H7 (cell line): ENCODE results near the gene ERLEC1. TPM values are rescaled to one million over a fixed set of nuclear protein-coding genes. Genes with fewer than 3 reads are reported as not detected.
"Not testable (repeated sequence)": the region's sequence is repeated elsewhere in the genome, so short reads cannot be mapped to it uniquely, and the experiment has no call there.

Experiments used
- DNase-seq: peaks from one replicate; pipeline ENCODE4 v3.0.0; 2012
- H3K27me3 ChIP-seq: 2 replicates; pipeline ENCODE4 v1.6.0; 2011; ENCODE audit warnings: mild to moderate bottlenecking, low read length; ENCODE audit not compliant: control insufficient read depth, insufficient read depth
- H3K36me3 ChIP-seq: replicated peaks from 2 replicates; pipeline ENCODE4 v1.5.1; 2011; ENCODE audit warnings: low read length; ENCODE audit not compliant: control insufficient read depth, insufficient read depth
- H3K4me3 ChIP-seq: 2 replicates; pipeline ENCODE4 v1.5.1; 2011; ENCODE audit warnings: low read depth, mild to moderate bottlenecking, control low read depth, low read length, moderate library complexity; ENCODE audit not compliant: insufficient read depth
- total RNA-seq: library from RNA; depleted of rRNA; stranded (reverse); fragments of >200 nt; shearing (Covaris generic); gene quantifications from 2 replicates; pipeline ENCODE4 v1.2.3, GENCODE V29; 2014

ERLEC1 gene
- total RNA-seq, 1 experiment from 2014 or later = 31.0 TPM

GRCh38 chr2:53801547-53801946 lies 14.7 kb downstream of the ERLEC1 start:
- H3K36me3 ChIP-seq = peaks cover 2% of the 10 kb centered on the region
- no peak for DNase-seq
- no peaks in the 10 kb centered on the region for H3K27me3 ChIP-seq
- no peak overlapping the region for H3K4me3 ChIP-seq

GRCh38 chr2:53802617-53803151 lies 15.8 kb downstream of the ERLEC1 start:
- no peak for DNase-seq
- H3K36me3 ChIP-seq = peaks cover 3% of the 10 kb centered on the region
- H3K27me3 ChIP-seq = no peaks in the 10 kb centered on the region
- no peak overlapping the region for H3K4me3 ChIP-seq

DNA sequence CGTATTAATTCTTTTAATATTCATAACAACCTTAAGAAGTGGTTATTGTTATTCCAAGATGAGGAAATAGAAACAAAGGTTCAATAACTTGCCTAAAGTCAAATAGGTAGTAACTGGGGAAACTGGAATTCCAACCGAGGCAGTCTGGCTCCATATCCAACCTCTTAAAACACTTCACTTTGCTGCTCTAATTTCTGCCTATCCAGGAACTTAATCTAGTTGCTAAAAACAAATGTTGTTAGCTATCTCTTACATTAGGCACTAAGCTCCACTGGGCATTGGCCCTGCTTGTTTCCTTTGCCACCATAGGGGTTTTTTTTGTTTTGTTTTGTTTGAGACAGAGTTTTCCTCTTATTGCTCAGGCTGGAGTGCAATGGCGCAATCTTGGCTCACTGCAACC lies 24.8 kb downstream of the ERLEC1 start:
- no peak overlapping the region for H3K4me3 ChIP-seq
- no peak for DNase-seq
- H3K36me3 ChIP-seq = peaks cover 6% of the 10 kb centered on the region
- H3K27me3 ChIP-seq = no peaks in the 10 kb centered on the region

DNA sequence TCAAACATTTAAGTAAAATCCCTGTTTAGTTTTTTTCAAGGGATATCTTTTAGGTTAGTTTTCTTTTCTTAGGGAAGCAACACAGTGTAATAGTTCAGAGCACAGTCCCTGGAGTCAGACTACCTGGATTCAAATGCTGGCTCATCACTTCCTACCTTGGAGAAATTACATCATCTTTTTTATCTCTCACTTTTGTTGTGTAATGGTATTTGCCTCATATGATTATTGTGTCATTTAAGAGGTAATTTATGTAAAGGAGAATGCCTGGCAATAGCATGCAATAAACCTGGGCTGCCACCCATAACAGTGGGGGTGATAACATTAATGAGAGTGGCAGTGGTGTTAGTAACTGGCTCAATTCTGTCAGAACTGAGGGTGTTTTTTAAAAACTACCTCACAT lies 26.3 kb downstream of the ERLEC1 start:
- Histone ChIP-seq H3K36me3 (peaks cover 5% of the 10 kb centered on the region), H3K27me3 (no peaks in the 10 kb centered on the region), H3K4me3 (no peak overlapping the region)
- DNase-seq = no peak

DNA sequence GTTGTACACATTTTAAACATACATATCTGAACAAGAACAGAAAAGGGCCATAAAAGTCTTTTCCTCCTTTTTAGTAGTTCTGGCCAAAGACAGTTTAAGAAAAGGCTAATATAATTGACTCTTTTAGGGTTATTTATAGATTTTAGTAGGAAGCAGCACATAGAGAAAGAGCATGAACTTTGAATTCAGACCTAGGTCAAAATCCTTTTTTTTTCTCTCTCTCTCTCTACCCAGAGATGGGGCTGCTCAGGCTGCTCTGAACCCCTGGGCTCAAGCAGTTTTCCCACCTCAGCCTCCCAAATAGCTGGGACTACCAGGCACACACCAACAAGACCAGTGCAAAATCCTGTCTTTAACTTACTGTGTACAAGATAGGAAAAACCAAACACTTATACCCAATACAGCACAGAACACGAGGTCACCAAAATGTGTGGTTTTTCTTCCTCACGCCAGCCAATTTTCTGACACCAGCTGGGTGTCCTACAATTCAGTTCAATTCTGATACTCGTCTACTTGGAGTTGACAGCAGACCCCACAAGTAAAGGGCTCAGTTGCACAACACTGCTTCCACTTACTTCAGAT lies 32.1 kb downstream of the ERLEC1 start:
- no peaks in the 10 kb centered on the region for H3K27me3 ChIP-seq
- H3K4me3 ChIP-seq = no peak overlapping the region
- H3K36me3 ChIP-seq = peaks cover 2% of the 10 kb centered on the region
- no peak for DNase-seq

GRCh38 chr2:53819634-53820033 lies 32.8 kb downstream of the ERLEC1 start:
- H3K36me3 ChIP-seq = peaks cover 2% of the 10 kb centered on the region
- DNase-seq = no peak
- H3K27me3 ChIP-seq = no peaks in the 10 kb centered on the region
- H3K4me3 ChIP-seq = no peak overlapping the region

DNA sequence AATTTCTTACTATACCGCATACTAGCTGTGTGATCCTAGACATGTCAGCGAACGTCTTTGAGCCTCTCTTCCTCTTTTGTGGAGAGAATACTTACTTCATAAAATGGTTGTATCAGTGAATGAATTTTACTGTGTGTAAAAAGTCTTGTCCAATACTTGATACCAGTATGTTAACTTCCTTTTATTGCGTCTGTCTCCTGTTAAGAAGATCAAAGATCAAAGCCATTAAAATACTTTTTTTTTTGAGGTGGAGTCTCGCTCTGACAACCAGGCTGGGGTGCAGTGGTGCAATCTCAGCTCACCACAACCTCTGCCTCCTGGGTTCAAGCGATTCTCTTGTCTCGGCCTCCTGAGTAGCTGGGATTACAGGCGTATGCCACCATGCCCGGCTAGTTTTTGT lies 33.2 kb downstream of the ERLEC1 start:
- DNase-seq = no peak
- Histone ChIP-seq H3K27me3 (no peaks in the 10 kb centered on the region), H3K36me3 (peaks cover 2% of the 10 kb centered on the region), H3K4me3 (no peak overlapping the region)

DNA sequence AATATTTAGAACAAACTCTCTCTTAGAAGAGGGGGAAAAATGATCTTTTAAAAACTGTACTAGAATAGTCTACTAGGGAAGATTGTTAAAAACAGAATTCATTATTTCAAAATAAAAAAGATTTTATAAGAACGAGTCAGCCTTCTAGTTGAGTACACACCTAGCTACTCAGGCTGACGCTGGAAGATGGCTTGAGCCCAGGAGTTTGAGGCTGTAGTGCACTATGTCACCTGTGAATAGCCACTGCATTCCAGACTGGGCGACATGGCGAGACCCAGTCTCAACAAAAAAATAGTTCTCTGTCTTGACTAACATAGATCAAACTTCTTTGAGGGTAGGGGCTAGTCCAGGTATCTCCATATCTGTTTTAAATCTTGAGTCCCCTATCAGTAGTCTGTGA lies 33.9 kb downstream of the ERLEC1 start:
- Histone ChIP-seq H3K27me3 (no peaks in the 10 kb centered on the region), H3K36me3 (no peaks in the 10 kb centered on the region; the same call in none of the 2 replicates), H3K4me3 (no peak overlapping the region)
- no peak for DNase-seq

- H3K27me3 ChIP-seq = no peaks in the 10 kb centered on the region
- no peak for DNase-seq
- no peaks in the 10 kb centered on the region; the same call in 1 of the 2 replicates for H3K36me3 ChIP-seq
- no peak overlapping the region for H3K4me3 ChIP-seq
Measured at GRCh38 chr2:53821810-53822209, 35.0 kb downstream of the ERLEC1 start.

DNA sequence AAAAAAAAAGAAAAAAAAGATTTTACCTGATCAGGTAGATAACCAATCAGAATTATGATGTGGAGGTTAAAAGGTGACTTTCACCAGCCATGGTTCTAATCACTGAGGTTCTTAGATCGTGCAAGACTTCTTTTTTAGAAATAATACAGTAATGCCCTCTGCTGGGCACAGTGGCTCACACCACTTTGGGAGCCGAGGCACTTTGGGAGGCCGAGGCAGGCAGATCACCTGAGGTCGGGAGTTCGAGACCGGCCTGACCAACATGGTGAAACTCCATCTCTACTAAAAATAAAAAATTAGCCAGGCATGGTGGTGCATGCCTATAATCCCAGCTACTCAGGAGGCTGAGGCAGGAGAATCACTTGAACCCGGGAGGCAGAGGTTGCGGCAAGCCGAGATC lies 36.8 kb downstream of the ERLEC1 start:
- H3K27me3 ChIP-seq, DNase-seq, H3K36me3 ChIP-seq, H3K4me3 ChIP-seq: not testable (repeated sequence)

DNA sequence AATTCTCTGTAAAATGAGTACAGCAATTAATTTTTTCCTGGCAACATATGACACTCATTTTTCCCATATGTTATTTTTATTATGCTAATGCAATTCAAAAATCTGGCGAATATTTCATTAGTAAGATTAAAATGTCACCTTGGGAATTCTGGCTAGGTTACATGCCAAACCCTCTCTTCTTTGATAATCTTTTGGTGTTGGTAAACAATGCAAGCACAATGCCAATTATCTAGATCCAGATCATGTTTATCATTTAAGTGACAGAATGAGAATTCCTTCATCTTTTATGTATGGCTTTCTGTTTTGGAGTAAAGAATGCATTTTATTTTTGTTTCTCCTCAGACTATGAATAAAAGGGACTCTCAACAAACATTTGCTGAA lies 39.2 kb downstream of the ERLEC1 start:
- H3K4me3 ChIP-seq = no peak overlapping the region
- DNase-seq = no peak

DNA sequence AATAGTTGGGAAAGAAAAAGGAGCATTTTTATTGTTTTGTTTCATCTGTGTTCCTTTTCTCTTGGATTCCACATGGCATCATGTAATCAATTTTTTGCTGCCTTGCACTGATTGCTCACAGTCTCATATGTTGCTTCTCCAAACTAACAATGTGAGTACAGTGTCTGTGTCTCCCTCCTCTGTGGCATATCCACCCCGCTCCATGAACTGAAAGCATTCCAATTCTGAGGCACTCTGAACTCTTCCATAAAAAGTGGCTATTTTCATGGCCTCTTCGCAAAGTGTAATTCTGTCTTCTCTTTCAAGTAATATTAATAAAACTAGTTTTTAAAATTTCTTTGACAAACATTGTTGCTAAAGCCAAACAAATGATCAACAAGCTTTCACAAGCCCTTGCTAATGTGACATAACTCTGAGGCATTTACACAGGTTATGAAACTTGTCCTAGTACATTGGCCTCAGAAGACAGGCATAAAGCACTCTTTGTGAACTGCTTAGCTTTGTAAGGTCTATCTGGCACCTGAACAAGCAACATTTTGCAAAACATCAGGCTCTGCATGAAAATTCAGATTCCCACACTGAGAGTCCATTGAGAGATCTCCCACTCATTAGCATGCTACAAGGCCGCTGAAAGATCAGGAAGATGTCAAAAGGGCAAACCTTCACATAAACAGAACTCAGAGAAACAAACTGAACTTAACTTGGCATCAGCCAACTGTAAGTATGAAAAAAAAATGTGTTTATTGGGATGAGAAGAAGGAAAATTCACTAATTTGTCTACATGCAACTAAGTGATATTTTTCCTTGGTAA lies 39.9 kb downstream of the ERLEC1 start:
- H3K27me3 ChIP-seq = no peaks in the 10 kb centered on the region
- DNase-seq = no peak
- H3K4me3 ChIP-seq = no peak overlapping the region

More for the DNA sequence above, 39.2 kb downstream of the ERLEC1 start:
- H3K27me3 ChIP-seq = no peaks in the 10 kb centered on the region
- H3K36me3 ChIP-seq = no peaks in the 10 kb centered on the region

DNA sequence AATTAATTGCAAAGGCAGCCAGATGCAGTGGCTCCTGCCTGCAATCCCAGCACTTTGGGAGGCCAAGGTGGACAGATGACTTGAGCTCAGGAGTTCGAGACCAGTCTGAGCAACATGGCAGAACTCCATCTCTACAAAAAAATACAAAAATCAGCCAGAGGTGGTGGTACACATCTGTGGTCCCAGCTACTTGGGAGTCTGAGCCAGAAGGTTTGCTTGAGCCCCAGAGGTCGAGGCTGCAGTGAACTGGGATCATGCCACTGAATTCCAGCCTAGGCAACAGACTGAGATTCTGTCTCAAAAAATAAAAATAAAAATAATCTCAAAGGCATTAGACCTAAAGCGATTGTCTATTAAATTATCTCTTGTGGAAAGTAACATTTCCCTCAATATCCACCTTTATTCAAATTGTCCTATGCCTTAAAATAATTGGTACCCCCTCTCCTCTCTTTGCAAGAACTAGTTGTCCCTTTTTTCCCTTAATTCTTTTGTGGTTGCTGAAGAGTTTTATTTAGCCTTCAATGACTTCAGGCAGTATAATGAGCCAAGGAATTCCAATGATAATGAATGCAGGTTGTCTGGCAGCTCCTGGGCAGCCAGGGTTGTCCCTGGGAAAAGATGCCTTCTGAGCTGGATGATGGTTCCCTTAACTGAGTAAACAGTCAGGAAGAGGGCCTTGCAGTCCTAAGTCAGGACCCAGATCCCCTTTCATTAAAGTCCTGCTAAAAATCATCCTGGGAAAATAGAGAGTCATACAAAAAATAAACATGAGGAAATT lies 40.7 kb downstream of the ERLEC1 start:
- Histone ChIP-seq H3K36me3 (no peaks in the 10 kb centered on the region), H3K27me3 (no peaks in the 10 kb centered on the region), H3K4me3 (no peak overlapping the region)
- DNase-seq = peak; percentile 45

More for the DNA sequence above, 39.9 kb downstream of the ERLEC1 start:
- no peaks in the 10 kb centered on the region for H3K36me3 ChIP-seq

- Histone ChIP-seq H3K4me3 (no peak overlapping the region), H3K27me3 (no peaks in the 10 kb centered on the region), H3K36me3 (no peaks in the 10 kb centered on the region)
- DNase-seq = no peak
Measured at GRCh38 chr2:53828331-53828730, 41.5 kb downstream of the ERLEC1 start.
